ENCODE data around the gene STAT2. TPM values are rescaled to one million over a fixed set of nuclear protein-coding genes. Genes with fewer than 3 reads are reported as not detected.

The STAT2 gene
- total and polyA plus RNA-seq, 10 of the 15 experiments (the other 5 are each of a cell fraction or from before 2014, with no cell fraction given), result 16.9 to 106 (median 77.9) TPM

DNA sequence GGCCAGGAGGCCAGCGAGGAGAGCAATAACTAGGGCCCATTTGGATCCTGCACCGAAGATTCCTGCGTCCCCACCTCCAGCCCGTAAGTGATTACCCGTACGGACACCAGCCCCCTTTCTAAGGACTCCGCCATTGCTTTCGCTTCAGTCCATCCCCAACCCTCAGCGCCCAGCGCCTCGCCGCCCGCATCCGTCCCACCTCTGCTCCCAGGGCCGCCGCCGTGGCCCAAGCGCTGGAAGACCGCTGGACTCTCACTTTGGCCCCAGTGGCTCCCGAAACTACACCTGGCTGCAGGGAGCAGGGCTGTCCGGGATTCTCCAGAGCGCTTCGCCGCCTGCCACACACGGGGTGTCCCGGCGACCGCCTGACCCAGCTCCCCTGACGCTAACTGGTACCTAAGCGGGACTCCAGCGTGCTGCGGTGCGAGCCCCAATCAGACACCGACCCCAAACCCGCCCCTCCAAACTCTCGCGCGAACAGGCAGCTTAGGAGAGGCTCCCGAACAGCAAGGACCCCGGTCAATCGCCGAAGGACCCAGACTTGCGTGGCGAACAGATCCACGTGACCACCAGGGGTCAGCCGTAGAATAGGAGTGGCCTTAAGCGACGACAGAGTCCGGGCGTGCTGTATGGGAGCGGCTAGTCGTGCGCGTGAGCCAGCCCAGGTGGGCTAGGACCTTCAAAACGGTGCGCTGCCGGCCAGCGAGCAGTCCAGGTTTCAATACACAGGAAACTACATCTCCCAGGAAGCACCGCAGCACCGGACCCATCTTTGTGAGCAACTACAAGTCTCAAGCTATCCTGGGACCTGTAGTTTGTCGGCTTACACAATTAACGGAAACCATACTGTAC, 44.1 kb downstream of the STAT2 start, which contains the start of gene CNPY2 (continued):
- TF ChIP-seq CREM (IDR thresholded peaks at IDR 0.05; ENCODE audit: low read depth) (peak; percentile 93), SMAD5 (IDR thresholded peaks at IDR 0.05; ENCODE audit: low read depth) (peak; percentile 21; the same call in 1 of the 2 replicates), NFYB (IDR thresholded peaks at IDR 0.05; ENCODE audit: insufficient read depth, low read depth, low read length) (peak; percentile 63; the same call in 1 of the 2 replicates), PAX5 (IDR thresholded peaks at IDR 0.05; ENCODE audit: borderline replicate concordance, low read depth, low read length) (no peak), KAT2A (conservative IDR thresholded peaks at IDR 0.05; ENCODE audit: control insufficient read depth, low read depth, low read length) (no peak), NFXL1 (IDR thresholded peaks at IDR 0.05; ENCODE audit: borderline replicate concordance) (no peak), NKRF (conservative IDR thresholded peaks at IDR 0.05) (peak; percentile 52; the same call in 1 of the 2 replicates), HDAC6 (IDR thresholded peaks at IDR 0.05; ENCODE audit: unreplicated experiment) (peak; percentile 44), RELA (IDR thresholded peaks at IDR 0.05; ENCODE audit: borderline replicate concordance, partially characterized antibody) (peak; percentile 41), KLF5 (IDR thresholded peaks at IDR 0.05; ENCODE audit: partially characterized antibody) (no peak), IRF5 (IDR thresholded peaks at IDR 0.05; ENCODE audit: borderline replicate concordance) (peak; percentile 95), BACH1 (IDR thresholded peaks at IDR 0.05; ENCODE audit: borderline replicate concordance) (peak; percentile 30; the same call in 1 of the 2 replicates), MTA2 (IDR thresholded peaks at IDR 0.05; ENCODE audit: low read depth) (no peak), CREB1 (IDR thresholded peaks at IDR 0.05; ENCODE audit: low read depth) (peak; percentile 86), YY1 (IDR thresholded peaks at IDR 0.05; ENCODE audit: low read depth, low read length) (peak; percentile 94), ZNF384 (IDR thresholded peaks at IDR 0.05; ENCODE audit: borderline replicate concordance, low read depth, low read length) (no peak)
- TF ChIP-seq, protein P1, sequence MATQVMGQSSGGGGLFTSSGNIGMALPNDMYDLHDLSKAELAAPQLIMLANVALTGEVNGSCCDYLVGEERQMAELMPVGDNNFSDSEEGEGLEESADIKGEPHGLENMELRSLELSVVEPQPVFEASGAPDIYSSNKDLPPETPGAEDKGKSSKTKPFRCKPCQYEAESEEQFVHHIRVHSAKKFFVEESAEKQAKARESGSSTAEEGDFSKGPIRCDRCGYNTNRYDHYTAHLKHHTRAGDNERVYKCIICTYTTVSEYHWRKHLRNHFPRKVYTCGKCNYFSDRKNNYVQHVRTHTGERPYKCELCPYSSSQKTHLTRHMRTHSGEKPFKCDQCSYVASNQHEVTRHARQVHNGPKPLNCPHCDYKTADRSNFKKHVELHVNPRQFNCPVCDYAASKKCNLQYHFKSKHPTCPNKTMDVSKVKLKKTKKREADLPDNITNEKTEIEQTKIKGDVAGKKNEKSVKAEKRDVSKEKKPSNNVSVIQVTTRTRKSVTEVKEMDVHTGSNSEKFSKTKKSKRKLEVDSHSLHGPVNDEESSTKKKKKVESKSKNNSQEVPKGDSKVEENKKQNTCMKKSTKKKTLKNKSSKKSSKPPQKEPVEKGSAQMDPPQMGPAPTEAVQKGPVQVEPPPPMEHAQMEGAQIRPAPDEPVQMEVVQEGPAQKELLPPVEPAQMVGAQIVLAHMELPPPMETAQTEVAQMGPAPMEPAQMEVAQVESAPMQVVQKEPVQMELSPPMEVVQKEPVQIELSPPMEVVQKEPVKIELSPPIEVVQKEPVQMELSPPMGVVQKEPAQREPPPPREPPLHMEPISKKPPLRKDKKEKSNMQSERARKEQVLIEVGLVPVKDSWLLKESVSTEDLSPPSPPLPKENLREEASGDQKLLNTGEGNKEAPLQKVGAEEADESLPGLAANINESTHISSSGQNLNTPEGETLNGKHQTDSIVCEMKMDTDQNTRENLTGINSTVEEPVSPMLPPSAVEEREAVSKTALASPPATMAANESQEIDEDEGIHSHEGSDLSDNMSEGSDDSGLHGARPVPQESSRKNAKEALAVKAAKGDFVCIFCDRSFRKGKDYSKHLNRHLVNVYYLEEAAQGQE (IDR thresholded peaks at IDR 0.05; ENCODE audit: low read depth, low read length), result peak; percentile 34; the same call in 1 of the 2 replicates
- TF ChIP-seq, protein P2, sequence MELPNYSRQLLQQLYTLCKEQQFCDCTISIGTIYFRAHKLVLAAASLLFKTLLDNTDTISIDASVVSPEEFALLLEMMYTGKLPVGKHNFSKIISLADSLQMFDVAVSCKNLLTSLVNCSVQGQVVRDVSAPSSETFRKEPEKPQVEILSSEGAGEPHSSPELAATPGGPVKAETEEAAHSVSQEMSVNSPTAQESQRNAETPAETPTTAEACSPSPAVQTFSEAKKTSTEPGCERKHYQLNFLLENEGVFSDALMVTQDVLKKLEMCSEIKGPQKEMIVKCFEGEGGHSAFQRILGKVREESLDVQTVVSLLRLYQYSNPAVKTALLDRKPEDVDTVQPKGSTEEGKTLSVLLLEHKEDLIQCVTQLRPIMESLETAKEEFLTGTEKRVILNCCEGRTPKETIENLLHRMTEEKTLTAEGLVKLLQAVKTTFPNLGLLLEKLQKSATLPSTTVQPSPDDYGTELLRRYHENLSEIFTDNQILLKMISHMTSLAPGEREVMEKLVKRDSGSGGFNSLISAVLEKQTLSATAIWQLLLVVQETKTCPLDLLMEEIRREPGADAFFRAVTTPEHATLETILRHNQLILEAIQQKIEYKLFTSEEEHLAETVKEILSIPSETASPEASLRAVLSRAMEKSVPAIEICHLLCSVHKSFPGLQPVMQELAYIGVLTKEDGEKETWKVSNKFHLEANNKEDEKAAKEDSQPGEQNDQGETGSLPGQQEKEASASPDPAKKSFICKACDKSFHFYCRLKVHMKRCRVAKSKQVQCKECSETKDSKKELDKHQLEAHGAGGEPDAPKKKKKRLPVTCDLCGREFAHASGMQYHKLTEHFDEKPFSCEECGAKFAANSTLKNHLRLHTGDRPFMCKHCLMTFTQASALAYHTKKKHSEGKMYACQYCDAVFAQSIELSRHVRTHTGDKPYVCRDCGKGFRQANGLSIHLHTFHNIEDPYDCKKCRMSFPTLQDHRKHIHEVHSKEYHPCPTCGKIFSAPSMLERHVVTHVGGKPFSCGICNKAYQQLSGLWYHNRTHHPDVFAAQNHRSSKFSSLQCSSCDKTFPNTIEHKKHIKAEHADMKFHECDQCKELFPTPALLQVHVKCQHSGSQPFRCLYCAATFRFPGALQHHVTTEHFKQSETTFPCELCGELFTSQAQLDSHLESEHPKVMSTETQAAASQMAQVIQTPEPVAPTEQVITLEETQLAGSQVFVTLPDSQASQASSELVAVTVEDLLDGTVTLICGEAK (IDR thresholded peaks at IDR 0.05; ENCODE audit: borderline replicate concordance), result peak; percentile 70; the same call in 1 of the 2 replicates

Measured in GM12878 (cell line).